Lower leg skin (tissue), 4 donors: ENCODE data around the gene WHRN. TPM values are rescaled to one million over a fixed set of nuclear protein-coding genes. Genes with fewer than 3 reads are reported as not detected.

Experiments
- DNase-seq, 2 donors: peaks; one replicate each; pipeline ENCODE4 v3.0.0-alpha.2; 2019; ENCODE audit warnings: low spot score in 2 of 2
- H3K4me3 ChIP-seq: fragments of 200-600 bp; sonication (generic); 2 replicates; pipeline ENCODE4 v1.5.1; 2017; ENCODE audit warnings: mild to moderate bottlenecking, low read depth; ENCODE audit not compliant: poor library complexity, severe bottlenecking
- POLR2A ChIP-seq, 2 donors: fragments of 450-650 bp; IDR thresholded peaks; one replicate each; pipeline ENCODE4 v1.6.1; 2016 to 2017; ENCODE audit warnings: antibody characterized with exemption in 2 of 2, mild to moderate bottlenecking in 1 of 2, moderate library complexity in 1 of 2
- WGBS, 2 donors: methylation state at CpG; one replicate each; pipeline ENCODE4 v1.1.5; 2018; 5-methylcytosine and 5-hydroxymethylcytosine counted together
- intact Hi-C: fragments of 100-400 bp; cut with DNase I; formaldehyde crosslinking; loops from one replicate; pipeline ENCODE4 v1.15.0; 2023; ENCODE audit warnings: low total_unique reads
- total RNA-seq, 4 donors: library from RNA; depleted of rRNA; stranded (reverse); fragments of >200 nt; gene quantifications; one replicate each; pipeline ENCODE4 v1.1.0, GENCODE V29; 2016
- TF ChIP-seq, protein P1 (sequence below), 3 donors: fragments of 450-650 bp; IDR thresholded peaks; one replicate each; pipeline ENCODE4 v1.5.1; 2016; ENCODE audit warnings: antibody characterized with exemption in 3 of 3, mild to moderate bottlenecking in 3 of 3, moderate library complexity in 2 of 3

The WHRN gene
- total RNA-seq, 4 donors from 2014 or later: 8.7 to 15.0 (median 10.5) TPM

DNA sequence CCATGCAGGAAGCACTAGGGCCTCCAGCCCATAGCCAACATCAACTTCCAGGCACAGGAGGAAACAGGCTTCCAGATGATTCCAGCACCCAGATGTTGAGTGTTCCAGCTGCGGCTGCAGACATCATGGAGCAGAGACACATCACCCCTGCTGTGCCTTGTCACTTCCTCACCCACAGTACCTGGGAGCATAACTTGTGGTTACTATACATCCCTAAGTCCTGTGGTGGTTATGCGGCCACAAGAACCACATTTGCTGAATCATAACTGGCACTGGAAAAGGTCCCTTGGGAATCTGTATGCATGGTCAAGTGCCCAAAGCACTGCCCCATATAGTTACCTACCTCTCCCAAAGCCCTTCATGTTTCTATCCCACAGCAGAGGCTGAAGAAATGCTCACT is 56.6 kb downstream of the WHRN start:
- intact Hi-C loops: no loop called here
- 64 to 73% methylated on average over 2 of the region's 2 CpGs for WGBS, 2 donors
- TF ChIP-seq, protein P1, sequence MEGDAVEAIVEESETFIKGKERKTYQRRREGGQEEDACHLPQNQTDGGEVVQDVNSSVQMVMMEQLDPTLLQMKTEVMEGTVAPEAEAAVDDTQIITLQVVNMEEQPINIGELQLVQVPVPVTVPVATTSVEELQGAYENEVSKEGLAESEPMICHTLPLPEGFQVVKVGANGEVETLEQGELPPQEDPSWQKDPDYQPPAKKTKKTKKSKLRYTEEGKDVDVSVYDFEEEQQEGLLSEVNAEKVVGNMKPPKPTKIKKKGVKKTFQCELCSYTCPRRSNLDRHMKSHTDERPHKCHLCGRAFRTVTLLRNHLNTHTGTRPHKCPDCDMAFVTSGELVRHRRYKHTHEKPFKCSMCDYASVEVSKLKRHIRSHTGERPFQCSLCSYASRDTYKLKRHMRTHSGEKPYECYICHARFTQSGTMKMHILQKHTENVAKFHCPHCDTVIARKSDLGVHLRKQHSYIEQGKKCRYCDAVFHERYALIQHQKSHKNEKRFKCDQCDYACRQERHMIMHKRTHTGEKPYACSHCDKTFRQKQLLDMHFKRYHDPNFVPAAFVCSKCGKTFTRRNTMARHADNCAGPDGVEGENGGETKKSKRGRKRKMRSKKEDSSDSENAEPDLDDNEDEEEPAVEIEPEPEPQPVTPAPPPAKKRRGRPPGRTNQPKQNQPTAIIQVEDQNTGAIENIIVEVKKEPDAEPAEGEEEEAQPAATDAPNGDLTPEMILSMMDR (IDR thresholded peaks at IDR 0.05): no peak
- TF ChIP-seq POLR2A (IDR thresholded peaks at IDR 0.05): no peak

DNA sequence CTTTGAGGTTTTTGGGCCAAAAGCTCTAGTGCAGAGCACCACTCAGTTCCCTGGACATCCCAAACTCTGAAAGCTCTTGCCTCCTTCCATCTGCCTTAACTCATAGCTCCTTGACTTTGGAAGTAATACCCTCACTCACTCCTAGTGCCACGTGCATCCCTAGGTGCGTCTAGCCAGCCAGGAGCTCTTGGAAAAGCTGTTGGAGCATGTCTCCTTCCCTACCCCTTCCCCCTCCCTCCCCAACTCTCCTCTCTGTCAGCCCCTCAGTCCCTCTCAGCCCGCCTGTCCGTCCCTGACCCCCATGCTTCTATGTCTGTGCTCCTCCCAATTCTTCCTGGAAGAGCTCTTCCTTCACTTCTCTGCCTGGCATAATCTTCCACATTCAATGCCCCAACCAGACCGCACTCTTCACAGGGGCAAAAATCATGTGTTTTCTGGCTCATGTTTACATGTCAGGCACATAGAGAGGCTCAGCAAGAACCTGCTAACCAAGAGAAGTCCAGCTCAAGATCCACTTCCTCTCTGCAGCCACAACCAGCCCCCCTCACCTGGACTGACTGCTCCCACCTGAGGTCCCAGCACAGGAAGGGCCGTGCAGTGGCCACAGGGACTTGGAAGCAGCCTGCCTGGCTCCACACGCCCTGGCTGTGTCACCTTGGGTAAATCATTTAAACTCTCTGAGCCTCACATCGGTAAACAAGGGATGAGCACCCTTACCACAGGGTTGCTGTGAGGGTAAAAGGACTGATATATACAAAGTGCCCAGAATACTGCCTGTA is 58.4 kb downstream of the WHRN start:
- no peak for TF ChIP-seq POLR2A (IDR thresholded peaks at IDR 0.05)
- TF ChIP-seq, protein P1 (IDR thresholded peaks at IDR 0.05): no peak
- peak in 1 of 2 donors; percentile 62 for DNase-seq
- 75 to 80% methylated on average over 8 of the region's 8 CpGs for WGBS, 2 donors
- H3K4me3 ChIP-seq: no peak overlapping the region
- intact Hi-C loops: no loop called here

More for the DNA sequence above, 56.6 kb downstream of the WHRN start:
- H3K4me3 ChIP-seq: no peak overlapping the region
- no peak for DNase-seq

DNA sequence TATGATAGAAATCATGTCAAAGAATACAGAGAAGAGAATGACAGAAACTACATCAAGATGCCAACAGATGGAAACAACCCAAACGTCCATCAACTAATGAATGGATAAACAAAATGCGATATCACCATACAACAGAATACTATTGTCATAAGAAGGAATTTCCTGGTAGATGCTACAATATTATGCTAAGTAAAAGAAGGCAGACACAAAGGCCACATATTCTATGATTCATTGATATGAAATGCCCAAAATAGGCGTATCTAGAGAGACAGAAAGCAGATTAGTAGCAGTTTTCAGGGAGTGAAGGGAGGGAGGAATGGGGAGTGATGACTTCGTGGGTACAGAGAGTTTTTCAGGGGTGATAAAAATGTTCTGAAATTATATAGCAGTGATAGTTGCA is 59.2 kb downstream of the WHRN start:
- no peak overlapping the region for H3K4me3 ChIP-seq
- no peak for TF ChIP-seq POLR2A (IDR thresholded peaks at IDR 0.05)
- TF ChIP-seq, protein P1 (IDR thresholded peaks at IDR 0.05): no peak
- no peak for DNase-seq
- 39 to 51% methylated on average over 4 of the region's 4 CpGs for WGBS, 2 donors
- intact Hi-C loops: no loop called here

DNA sequence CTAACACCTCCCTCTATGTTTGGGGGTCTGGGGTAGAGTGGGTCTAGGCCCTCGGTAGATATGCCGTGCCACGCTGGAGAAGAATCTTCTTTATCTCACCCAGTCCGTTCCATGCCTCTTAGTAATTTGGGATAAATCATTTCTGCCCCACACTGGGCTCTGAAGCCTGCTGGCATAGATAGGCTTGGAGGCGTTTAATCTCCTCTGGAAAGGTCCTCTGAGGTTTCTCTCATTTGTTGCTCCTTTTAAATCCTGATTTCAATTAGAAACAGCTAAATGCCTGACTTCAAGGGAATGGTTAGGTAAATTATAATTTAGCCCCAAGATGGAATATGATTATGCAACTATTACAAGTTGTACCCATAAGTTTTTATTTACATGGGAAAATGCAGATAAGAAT is 59.7 kb downstream of the WHRN start:
- TF ChIP-seq, protein P1 (IDR thresholded peaks at IDR 0.05): no peak
- TF ChIP-seq POLR2A (IDR thresholded peaks at IDR 0.05): no peak
- no peak overlapping the region for H3K4me3 ChIP-seq
- WGBS, 2 donors: 79 to 80% methylated on average over 5 of the region's 5 CpGs
- intact Hi-C loops: no loop called here
- DNase-seq: peak in 1 of 2 donors; percentile 32

DNA sequence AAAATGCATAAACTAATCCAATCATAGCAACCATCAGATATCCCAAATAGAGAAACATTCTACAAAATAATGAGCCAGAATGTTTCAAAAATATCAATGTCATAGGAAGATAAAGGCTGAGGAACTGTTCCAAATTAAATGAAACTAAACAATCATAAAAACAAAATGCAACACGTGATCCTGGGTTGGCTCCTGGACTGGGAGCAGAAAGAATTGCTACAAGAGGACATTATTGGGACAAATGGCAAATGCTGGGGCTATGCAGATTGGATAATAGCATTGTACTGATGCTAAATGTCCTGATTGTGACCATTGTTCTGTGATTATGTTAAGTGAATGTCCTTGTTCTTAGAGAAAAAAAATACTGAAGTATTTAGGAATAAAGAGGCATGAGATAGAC is 63.3 kb downstream of the WHRN start:
- DNase-seq: peak in 1 of 2 donors; percentile 34
- no peak overlapping the region for H3K4me3 ChIP-seq
- TF ChIP-seq POLR2A (IDR thresholded peaks at IDR 0.05): no peak
- TF ChIP-seq, protein P1 (IDR thresholded peaks at IDR 0.05): no peak
- WGBS, 2 donors: 32 to 44% methylated on average over 1 of the region's 1 CpG
- intact Hi-C loops: no loop called here
